Endothelial cell (in vitro differentiated cells): Measurements from ENCODE around the gene C9orf50. TPM values are rescaled to one million over a fixed set of nuclear protein-coding genes. Genes with fewer than 3 reads are reported as not detected.
A peak's percentile ranks its signal among the peaks of the same experiment; 100 is the strongest.

ENCODE experiments used
- DNase-seq: peaks from one replicate; pipeline ENCODE4 v3.0.0; 2021; ENCODE audit warnings: low spot score
- H3K27ac Mint-ChIP-seq: one replicate; pipeline ENCODE4 v1.8.0; 2021; ENCODE audit warnings: mixed read lengths, inconsistent platforms; ENCODE audit not compliant: unreplicated experiment
- H3K27me3 Mint-ChIP-seq: one replicate; pipeline ENCODE4 v1.8.0; 2021; ENCODE audit warnings: mild to moderate bottlenecking, moderate library complexity, mixed read lengths, inconsistent platforms; ENCODE audit not compliant: unreplicated experiment
- H3K36me3 Mint-ChIP-seq: one replicate; pipeline ENCODE4 v1.8.0; 2021; ENCODE audit warnings: mild to moderate bottlenecking, low read depth, mixed read lengths, inconsistent platforms; ENCODE audit not compliant: unreplicated experiment
- H3K4me1 Mint-ChIP-seq: one replicate; pipeline ENCODE4 v1.8.0; 2021; ENCODE audit warnings: mild to moderate bottlenecking, mixed read lengths, inconsistent platforms; ENCODE audit not compliant: unreplicated experiment
- H3K4me3 Mint-ChIP-seq: one replicate; pipeline ENCODE4 v1.8.0; 2021; ENCODE audit warnings: mild to moderate bottlenecking, mixed read lengths, inconsistent platforms; ENCODE audit not compliant: unreplicated experiment
- H3K9me3 Mint-ChIP-seq: one replicate; pipeline ENCODE4 v1.8.0; 2021; ENCODE audit warnings: mixed read lengths, inconsistent platforms; ENCODE audit not compliant: unreplicated experiment
- total RNA-seq: library from RNA; stranded (reverse); fragmentation: NEBNext Ultra II Directional; extraction: Animal tissue kit (Norgen Biotek cat#: 25700); gene quantifications from one replicate; pipeline ENCODE4 v1.2.1, GENCODE V29; 2021; ENCODE audit not compliant: unreplicated experiment
- TF ChIP-seq, protein P1 (sequence below): fragments of 200-600 bp; sonication (generic); IDR thresholded peaks from one replicate; pipeline ENCODE4 v1.5.0; 2021; ENCODE audit warnings: antibody characterized with exemption; ENCODE audit not compliant: unreplicated experiment

C9orf50 gene
- total RNA-seq, 1 donor from 2014 or later = not detected

- Mint-ChIP-seq H3K36me3 (no peaks in the 10 kb centered on the region), H3K4me1 (no peaks in the 10 kb centered on the region), H3K9me3 (no peaks in the 10 kb centered on the region), H3K27me3 (peaks cover 8% of the 10 kb centered on the region), H3K4me3 (no peak overlapping the region), H3K27ac (no peak overlapping the region)
- TF ChIP-seq, protein P1, sequence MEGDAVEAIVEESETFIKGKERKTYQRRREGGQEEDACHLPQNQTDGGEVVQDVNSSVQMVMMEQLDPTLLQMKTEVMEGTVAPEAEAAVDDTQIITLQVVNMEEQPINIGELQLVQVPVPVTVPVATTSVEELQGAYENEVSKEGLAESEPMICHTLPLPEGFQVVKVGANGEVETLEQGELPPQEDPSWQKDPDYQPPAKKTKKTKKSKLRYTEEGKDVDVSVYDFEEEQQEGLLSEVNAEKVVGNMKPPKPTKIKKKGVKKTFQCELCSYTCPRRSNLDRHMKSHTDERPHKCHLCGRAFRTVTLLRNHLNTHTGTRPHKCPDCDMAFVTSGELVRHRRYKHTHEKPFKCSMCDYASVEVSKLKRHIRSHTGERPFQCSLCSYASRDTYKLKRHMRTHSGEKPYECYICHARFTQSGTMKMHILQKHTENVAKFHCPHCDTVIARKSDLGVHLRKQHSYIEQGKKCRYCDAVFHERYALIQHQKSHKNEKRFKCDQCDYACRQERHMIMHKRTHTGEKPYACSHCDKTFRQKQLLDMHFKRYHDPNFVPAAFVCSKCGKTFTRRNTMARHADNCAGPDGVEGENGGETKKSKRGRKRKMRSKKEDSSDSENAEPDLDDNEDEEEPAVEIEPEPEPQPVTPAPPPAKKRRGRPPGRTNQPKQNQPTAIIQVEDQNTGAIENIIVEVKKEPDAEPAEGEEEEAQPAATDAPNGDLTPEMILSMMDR = no peak
- no peak for DNase-seq
These were observed 34.2 kb downstream of the C9orf50 start for GRCh38 chr9:129586685-129587084.

- no peak for DNase-seq
- Mint-ChIP-seq H3K9me3 (no peaks in the 10 kb centered on the region), H3K4me3 (no peak overlapping the region), H3K27me3 (peaks cover 8% of the 10 kb centered on the region), H3K36me3 (no peaks in the 10 kb centered on the region), H3K27ac (no peak overlapping the region), H3K4me1 (no peaks in the 10 kb centered on the region)
- TF ChIP-seq, protein P1 = no peak
These were observed 34.7 kb downstream of the C9orf50 start for GRCh38 chr9:129586245-129586644.

- no peaks in the 10 kb centered on the region for H3K4me1 Mint-ChIP-seq
- H3K27me3 Mint-ChIP-seq = peaks cover 4% of the 10 kb centered on the region
- no peak for DNase-seq
- no peaks in the 10 kb centered on the region for H3K36me3 Mint-ChIP-seq
- H3K9me3 Mint-ChIP-seq = no peaks in the 10 kb centered on the region
- TF ChIP-seq, protein P1 = no peak
- H3K27ac Mint-ChIP-seq = no peak overlapping the region
- no peak overlapping the region for H3K4me3 Mint-ChIP-seq
These were observed 35.5 kb downstream of the C9orf50 start for GRCh38 chr9:129585352-129585751.

GRCh38 chr9:129584136-129584535 lies 36.8 kb downstream of the C9orf50 start:
- peak; percentile 49 for DNase-seq
- H3K4me1 Mint-ChIP-seq = no peaks in the 10 kb centered on the region
- TF ChIP-seq, protein P1 = no peak
- peaks cover 4% of the 10 kb centered on the region for H3K27me3 Mint-ChIP-seq
- H3K36me3 Mint-ChIP-seq = no peaks in the 10 kb centered on the region
- H3K9me3 Mint-ChIP-seq = no peaks in the 10 kb centered on the region
- no peak overlapping the region for H3K4me3 Mint-ChIP-seq
- H3K27ac Mint-ChIP-seq = peak overlapping the region; percentile 11

- no peak for DNase-seq
- no peaks in the 10 kb centered on the region for H3K4me1 Mint-ChIP-seq
- TF ChIP-seq, protein P1 = no peak
- H3K4me3 Mint-ChIP-seq = no peak overlapping the region
- H3K27me3 Mint-ChIP-seq = peaks cover 4% of the 10 kb centered on the region
- H3K36me3 Mint-ChIP-seq = no peaks in the 10 kb centered on the region
- H3K9me3 Mint-ChIP-seq = no peaks in the 10 kb centered on the region
- H3K27ac Mint-ChIP-seq = no peak overlapping the region
These were observed 37.4 kb downstream of the C9orf50 start for GRCh38 chr9:129583308-129584038.
